Measurements from ENCODE around the gene CEP135.
"Not testable (repeated sequence)": the region's sequence is repeated elsewhere in the genome, so short reads cannot be mapped to it uniquely, and the experiment has no call there.

Gene CEP135

GRCh38 chr4:56038487-56039162, 89.9 kb downstream of the CEP135 start:
- DNase-seq: no peak

GRCh38 chr4:56040842-56041241, 92.1 kb downstream of the CEP135 start:
- no peak for DNase-seq

GRCh38 chr4:56042225-56042624, 93.5 kb downstream of the CEP135 start:
- no peak for DNase-seq

GRCh38 chr4:56048383-56048701, 99.6 kb downstream of the CEP135 start:
- no peak for DNase-seq

- DNase-seq: peak; percentile 17
Measured at GRCh38 chr4:56048702-56049431, 100.1 kb downstream of the CEP135 start.

- DNase-seq: no peak
Measured at GRCh38 chr4:56050625-56051024, 101.9 kb downstream of the CEP135 start.

- DNase-seq: no peak
Measured at GRCh38 chr4:56051029-56051709, 102.4 kb downstream of the CEP135 start.

GRCh38 chr4:56051710-56052075, 102.9 kb downstream of the CEP135 start:
- DNase-seq: no peak

GRCh38 chr4:56052481-56052880, 103.7 kb downstream of the CEP135 start:
- DNase-seq: no peak

- DNase-seq: no peak
Measured at GRCh38 chr4:56052966-56053365, 104.2 kb downstream of the CEP135 start.

- no peak for DNase-seq
Measured at GRCh38 chr4:56055027-56055977, 106.6 kb downstream of the CEP135 start.

- DNase-seq: no peak
Measured at GRCh38 chr4:56055991-56056390, 107.2 kb downstream of the CEP135 start.

- no peak for DNase-seq
Measured at GRCh38 chr4:56058555-56058954, 109.8 kb downstream of the CEP135 start.

- no peak for DNase-seq
Measured at GRCh38 chr4:56060036-56060435, 111.3 kb downstream of the CEP135 start.

- DNase-seq: no peak
Measured at GRCh38 chr4:56062106-56062505, 113.4 kb downstream of the CEP135 start.

GRCh38 chr4:56062526-56063145, 113.9 kb downstream of the CEP135 start:
- DNase-seq: no peak

GRCh38 chr4:56066493-56066892, 117.7 kb downstream of the CEP135 start:
- no peak for DNase-seq

GRCh38 chr4:56067826-56068225, 119.1 kb downstream of the CEP135 start:
- DNase-seq: no peak

- DNase-seq: not testable (repeated sequence)
Measured at GRCh38 chr4:56072730-56073129, 124.0 kb downstream of the CEP135 start.

- DNase-seq: no peak
Measured at GRCh38 chr4:56077676-56078075, 128.9 kb downstream of the CEP135 start.

- no peak for DNase-seq
Measured at GRCh38 chr4:56078866-56079265, 130.1 kb downstream of the CEP135 start.

- DNase-seq: no peak
Measured at GRCh38 chr4:56080384-56080783, 131.6 kb downstream of the CEP135 start.

GRCh38 chr4:56082829-56083228, 134.1 kb downstream of the CEP135 start:
- no peak for DNase-seq

Data from CD4-positive, alpha-beta T cell treated with Interleukin-17A for 4 hours (primary cell).